ENCODE results near the gene MCL1. TPM values are rescaled to one million over a fixed set of nuclear protein-coding genes. Genes with fewer than 3 reads are reported as not detected.
A peak's percentile ranks its signal among the peaks of the same experiment; 100 is the strongest.

Gene MCL1
- total and polyA plus RNA-seq, 2 of the 13 experiments (the other 11 are each of a cell fraction or from before 2014, with no cell fraction given): 69.5 to 125 TPM

- TF ChIP-seq ATF5 (CRISPR knock-in tag; IDR thresholded peaks at IDR 0.05; ENCODE audit: low read depth) (no peak), FOXA1 (IDR thresholded peaks at IDR 0.05) (no peak), FOXA1 (CRISPR knock-in tag; IDR thresholded peaks at IDR 0.05) (no peak), SAFB2 (CRISPR knock-in tag; IDR thresholded peaks at IDR 0.05; ENCODE audit: borderline replicate concordance, low read depth) (no peak), THYN1 (CRISPR knock-in tag; IDR thresholded peaks at IDR 0.05; ENCODE audit: borderline replicate concordance, low read depth) (no peak), SKIL (CRISPR knock-in tag; IDR thresholded peaks at IDR 0.05; ENCODE audit: borderline replicate concordance) (no peak), RORA (CRISPR knock-in tag; IDR thresholded peaks at IDR 0.05) (no peak), ZKSCAN8 (CRISPR knock-in tag; IDR thresholded peaks at IDR 0.05; ENCODE audit: borderline replicate concordance) (no peak), DZIP1 (CRISPR knock-in tag; IDR thresholded peaks at IDR 0.05) (no peak), SIN3A (IDR thresholded peaks at IDR 0.05; ENCODE audit: borderline replicate concordance, low read depth, low read length) (peak; percentile 44; the same call in 1 of the 2 replicates), TRAFD1 (CRISPR knock-in tag; IDR thresholded peaks at IDR 0.05; ENCODE audit: borderline replicate concordance) (no peak), MYPOP (CRISPR knock-in tag; IDR thresholded peaks at IDR 0.05) (no peak), ZNF703 (CRISPR knock-in tag; IDR thresholded peaks at IDR 0.05; ENCODE audit: borderline replicate concordance) (no peak), ZSCAN22 (CRISPR knock-in tag; IDR thresholded peaks at IDR 0.05) (no peak), SUZ12 (IDR thresholded peaks at IDR 0.05; ENCODE audit: low read depth, low read length) (no peak)
Observed at GRCh38 chr1:150576794-150577556, 2.4 kb downstream of the MCL1 start (continued).
